Stimulated activated CD8-positive, alpha-beta memory T cell treated with anti-CD3 and anti-CD28 coated beads, Interleukin-4, amount 100 ng/mL, for 24 hours (primary cell): ENCODE data around the gene ETV2.
A peak's percentile ranks its signal among the peaks of the same experiment; 100 is the strongest.
"Not testable (repeated sequence)": the region's sequence is repeated elsewhere in the genome, so short reads cannot be mapped to it uniquely, and the experiment has no call there.

ENCODE experiments used
- DNase-seq: peaks from one replicate; pipeline ENCODE4 v3.0.0-alpha.2; 2020; ENCODE audit warnings: low read depth

Gene ETV2

DNA sequence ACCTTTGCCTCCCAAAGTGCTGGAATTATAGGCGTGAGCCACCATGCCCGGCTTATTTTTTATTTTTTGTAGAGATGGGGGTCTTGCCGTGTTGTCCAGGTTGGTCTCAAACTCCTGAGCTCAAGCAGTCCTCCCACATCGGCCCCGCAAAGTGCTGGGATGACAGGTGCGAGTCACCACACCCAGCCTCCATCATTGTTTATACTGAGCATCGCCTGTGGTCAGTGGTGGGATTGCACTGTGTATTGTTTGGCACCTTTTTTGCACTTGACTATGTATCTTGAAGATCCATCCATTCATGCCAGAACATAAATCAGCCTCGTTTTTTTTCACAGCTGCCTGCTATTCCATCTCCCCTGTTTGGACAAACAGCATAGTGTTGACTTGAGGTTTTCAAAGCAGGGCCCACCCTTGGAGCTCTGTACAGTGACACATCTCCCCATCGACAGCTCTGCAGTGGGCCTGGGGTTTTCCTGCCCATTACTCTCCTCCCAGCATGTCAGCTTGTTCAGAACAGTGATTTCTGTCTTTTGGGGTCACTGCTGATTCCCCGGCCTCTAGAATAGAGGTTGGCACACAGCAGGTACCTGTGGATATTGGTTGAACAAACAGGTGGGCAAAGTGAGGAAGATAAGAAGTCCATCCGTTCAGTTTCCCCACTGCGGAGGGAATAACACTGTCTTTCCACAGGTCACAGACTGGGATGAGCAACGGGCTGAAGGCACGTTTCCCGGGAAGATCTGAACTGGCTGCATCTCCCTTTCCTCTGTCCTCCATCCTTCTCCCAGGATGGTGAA is 16.6 kb downstream of the ETV2 start:
- no peak for DNase-seq

DNA sequence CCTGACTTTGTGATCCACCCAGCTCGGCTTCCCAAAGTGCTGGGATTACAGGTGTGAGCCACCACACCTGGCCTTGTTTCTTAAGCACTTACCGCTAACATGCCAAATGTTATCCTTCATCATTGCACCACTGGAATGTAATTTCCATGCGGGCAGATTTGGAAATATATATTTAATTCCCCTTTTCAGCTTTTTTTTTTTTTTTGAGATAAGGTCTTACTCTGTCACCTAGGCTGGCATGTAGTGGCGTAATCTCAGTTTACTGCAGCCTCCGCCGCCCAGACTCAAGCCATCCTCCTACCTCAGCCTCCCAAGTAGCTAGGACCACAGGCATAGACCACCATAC is 20.4 kb downstream of the ETV2 start:
- DNase-seq: no peak

DNA sequence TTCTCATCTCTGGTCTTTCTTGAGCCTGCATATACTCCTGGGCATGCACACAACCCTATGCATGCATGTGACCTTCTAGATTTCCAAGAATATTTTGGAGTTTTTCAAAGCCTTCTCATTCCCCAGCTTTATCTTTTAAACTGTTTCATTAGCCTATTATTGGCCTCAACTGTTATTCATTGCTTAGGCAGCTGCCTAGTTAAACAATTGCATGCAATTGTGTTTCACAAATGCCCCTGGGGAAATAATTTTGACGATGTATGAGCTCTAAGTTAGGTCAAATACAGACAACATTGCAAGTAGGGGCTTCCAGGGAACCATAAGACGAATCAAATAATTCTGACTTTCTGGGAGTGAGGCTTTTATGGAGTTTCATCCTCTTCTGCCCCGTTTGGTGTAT is 22.4 kb downstream of the ETV2 start:
- no peak for DNase-seq

DNA sequence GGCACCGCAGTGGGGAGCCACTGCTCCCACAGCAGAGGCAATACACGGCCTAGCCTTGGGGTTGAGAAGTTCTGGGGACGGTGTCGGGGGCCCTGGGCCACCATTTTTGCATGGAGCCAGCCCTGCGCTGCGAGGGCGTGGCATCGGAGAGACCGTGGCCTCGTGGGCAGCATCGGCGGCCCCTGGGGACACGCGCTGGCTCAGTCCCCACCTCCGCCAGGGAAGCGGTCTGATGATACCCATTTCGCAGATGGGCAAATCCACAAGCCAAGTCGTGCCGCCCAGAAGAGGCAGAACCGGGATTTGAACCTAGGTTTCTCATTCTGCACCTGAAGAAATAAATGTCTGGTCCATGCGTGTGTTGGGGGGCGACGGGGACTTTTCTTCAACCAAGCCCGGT is 23.6 kb downstream of the ETV2 start:
- DNase-seq: no peak

DNA sequence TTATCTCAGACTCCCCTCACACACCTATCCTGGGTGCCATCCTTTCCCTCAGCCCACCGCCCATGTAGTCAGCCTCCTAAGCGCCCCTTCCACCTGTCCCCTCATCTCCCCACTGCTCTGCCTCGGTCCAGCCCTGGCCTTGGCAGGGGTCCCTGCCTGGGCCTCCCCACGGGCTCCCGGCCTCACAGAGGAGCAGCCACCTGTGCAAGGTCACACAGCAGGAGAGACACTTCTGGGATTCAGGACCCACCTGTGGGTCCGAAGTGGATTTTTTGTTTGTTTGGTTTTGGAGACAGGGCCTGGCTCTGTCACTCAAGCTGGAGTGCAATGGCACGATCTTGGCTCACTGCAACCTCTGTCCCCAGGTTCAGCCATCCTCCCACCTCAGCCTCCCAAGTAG is 24.1 kb downstream of the ETV2 start:
- no peak for DNase-seq

DNA sequence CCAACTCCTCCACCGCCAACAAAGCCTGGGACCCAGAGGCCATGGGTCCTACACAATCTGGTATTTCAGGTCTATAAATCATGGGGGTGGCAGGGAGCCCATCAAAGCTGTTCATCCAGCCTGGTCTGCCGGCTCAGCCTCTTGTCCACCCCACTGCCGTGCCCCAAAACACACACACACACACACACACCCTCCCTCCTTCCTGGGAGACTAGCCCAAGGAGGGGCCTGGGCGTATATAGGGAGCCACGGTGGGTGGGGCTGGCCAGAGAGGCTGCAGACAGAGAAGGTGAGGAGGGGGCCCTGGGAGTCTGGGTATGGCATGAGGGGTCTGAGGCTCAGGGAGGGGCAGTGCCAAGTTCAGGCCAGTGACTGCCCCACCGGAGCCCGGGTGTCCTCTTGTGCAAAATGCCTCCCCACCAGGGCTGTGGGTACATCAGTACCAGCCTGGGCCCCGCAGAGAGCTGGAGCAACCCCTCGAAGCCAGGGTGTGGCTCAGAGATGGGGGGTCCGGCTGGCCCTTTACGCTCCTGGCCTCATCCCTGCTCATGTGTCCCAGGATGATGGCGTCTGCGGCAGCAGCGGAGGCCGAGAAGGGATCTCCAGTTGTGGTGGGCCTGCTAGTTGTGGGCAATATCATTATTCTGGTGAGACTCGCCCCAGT is 24.8 kb downstream of the ETV2 start, which contains the start of gene UPK1A:
TSS of gene UPK1A (plus strand) at position 267 of the 663 bp plus-strand sequence. CDS start at position 563, 296 bp downstream.
- DNase-seq: no peak

DNA sequence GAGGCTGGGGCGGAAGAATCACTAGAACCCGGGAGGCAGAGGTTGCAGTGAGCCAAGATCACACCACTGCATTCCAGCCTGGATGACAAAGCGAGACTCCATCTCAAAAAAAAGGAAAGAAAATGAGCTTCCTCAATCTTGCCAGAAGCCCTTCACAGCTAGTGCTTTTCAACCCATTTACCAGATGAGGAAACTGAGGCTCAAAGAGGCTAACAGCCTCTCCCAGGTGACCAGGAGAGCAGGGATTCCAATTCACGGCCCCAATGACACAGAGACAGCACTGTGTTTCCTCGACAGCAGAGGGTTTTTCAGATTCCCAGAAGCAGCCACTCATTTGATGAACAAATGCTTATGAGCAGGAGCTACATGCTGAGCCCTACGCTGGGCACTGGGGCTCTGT is 28.0 kb downstream of the ETV2 start:
- no peak for DNase-seq

DNA sequence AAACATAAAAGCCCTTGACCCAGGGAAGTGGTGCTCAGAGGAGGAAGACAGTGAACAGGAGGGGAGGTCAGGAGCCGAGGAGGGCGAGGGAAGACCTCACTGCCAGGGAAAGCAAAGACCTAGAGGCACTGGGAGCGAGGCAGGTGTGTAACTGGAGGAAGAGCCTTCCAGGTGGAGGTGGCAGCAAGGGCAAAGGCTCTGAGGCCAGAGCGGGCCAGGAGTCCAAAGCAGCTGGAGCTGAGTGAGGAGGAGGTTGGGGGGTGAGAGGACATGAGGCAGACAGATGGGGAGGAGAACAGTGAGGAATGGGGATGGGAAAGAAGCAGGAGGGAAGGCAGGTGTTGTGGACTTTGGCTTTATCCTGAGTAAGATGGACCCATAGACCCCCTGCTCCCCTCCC is 28.4 kb downstream of the ETV2 start:
- DNase-seq: no peak

DNA sequence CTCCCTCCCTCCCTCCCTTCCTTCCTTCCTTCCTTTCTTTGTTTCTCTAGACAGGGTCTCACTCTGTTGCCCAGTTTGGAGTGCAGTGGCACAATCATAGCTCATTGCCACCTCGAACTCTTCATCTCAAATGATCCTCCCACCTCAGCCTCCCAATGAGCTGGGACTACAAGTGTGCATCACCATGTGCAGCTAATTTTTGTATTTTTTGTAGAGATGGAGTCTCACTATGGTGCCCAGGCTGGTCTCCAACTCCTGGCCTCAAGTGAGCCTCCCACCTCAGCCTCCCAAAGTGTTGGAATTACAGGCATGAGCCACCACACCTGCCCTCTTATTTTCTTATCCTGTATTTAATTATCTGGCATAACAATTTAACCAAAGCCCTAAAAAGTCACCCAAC is 29.1 kb downstream of the ETV2 start:
- no peak for DNase-seq

DNA sequence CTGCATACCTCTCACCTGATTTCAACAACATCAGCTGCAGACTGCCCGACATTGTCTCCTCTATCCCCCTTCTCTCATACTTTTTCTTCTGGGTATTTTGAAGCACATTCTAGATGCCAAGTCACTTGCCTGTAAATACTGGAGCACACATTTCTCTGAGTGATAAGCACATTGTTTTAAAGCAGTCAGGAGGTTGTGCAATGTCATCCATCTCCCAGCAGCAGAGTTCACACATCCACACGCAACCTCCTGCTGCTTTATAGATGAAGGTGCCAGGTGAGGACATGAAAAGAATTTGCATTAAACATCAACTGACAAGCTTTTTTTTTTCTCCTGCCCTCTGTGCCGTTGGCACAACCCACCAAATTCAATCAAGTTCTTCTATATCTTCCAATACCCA is 30.3 kb downstream of the ETV2 start:
- no peak for DNase-seq

DNA sequence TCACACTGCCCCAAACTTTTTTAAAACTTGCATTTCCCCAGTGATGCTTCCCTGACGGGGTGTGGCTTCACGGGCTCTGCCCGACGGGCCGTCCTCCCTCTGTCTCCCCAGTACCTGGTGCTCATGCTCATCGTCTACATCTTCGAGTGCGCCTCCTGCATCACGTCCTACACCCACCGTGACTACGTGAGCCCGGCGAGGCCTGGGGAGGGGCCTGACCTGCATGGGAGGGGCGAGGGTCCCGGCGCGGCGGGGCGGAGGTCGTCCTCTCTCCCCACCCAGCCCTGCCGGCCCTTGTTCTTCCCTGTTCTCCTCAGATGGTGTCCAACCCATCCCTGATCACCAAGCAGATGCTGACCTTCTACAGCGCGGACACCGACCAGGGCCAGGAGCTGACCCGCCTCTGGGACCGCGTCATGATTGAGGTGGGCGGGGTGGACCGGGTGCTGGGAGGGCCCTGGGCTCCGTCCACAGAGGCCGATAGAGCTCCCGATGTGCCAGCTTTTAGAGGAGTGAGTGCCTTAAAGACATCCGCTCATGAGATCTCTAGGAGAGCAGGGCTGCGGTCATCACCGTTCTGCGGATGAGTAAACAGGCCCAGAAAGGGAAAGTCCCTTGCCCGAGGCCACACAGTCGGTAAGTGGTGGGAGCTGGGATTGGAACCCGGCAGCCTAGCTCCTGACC is 31.7 kb downstream of the ETV2 start:
- peak; percentile 25 for DNase-seq

DNA sequence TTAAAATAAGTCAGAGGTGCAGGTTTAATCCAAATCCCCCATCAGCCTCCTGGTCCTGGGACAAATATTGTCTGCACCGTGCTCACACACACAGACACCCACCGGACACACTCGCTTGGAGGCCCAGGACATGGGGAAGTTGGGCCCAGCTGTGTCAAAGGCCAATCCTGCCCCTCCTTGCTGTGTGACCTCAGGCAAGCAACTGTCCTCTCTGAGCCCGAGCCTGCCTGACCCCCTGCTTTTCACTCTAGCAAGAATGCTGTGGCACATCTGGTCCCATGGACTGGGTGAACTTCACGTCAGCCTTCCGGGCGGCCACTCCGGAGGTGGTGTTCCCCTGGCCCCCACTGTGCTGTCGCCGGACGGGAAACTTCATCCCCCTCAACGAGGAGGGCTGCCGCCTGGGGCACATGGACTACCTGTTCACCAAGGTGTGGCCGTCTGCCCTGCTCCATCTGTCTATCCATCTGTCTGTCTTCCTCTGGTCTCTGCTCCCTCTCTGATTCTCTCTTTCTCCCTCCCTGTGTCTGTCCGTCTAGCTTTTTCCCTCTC is 34.1 kb downstream of the ETV2 start:
- DNase-seq: no peak

DNA sequence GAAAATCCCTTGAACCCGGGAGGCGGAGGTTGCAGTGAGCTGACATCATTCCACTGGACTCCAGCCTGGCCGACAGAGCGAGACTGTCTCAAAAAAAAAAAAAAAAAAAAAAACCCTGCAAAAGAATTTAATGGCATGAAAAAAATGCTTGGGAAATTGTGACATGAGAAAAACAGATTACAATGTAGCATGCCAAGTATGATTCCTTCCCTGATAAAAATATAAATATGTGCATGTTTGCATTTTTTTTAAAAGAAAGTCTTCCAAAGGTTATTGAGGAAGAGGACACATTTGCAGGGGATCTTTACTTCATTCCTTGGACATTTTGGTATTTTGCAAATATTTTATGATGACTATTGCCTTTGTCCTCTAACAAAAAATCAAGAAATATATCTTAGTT is 48.3 kb downstream of the ETV2 start:
- no peak for DNase-seq

DNA sequence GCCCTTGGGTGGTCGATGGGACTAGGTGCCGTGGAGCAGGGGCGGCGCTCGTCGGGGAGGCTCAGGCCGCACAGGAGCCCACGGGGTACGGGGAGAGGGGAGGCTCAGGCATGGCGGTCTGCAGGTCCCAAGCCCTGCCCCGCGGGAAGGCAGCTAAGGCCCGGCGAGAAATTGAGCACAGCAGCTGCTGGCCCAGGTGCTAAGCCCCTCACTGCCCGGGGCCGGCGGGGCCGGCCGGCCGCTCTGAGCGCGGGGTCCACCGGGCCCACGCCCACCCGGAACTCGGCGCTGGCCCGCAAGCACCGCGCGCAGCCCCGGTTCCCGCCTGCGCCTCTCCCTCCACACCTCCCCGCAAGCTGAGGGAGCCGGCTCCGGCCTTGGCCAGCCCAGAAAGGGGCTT is 49.6 kb downstream of the ETV2 start:
- not testable (repeated sequence) for DNase-seq

DNA sequence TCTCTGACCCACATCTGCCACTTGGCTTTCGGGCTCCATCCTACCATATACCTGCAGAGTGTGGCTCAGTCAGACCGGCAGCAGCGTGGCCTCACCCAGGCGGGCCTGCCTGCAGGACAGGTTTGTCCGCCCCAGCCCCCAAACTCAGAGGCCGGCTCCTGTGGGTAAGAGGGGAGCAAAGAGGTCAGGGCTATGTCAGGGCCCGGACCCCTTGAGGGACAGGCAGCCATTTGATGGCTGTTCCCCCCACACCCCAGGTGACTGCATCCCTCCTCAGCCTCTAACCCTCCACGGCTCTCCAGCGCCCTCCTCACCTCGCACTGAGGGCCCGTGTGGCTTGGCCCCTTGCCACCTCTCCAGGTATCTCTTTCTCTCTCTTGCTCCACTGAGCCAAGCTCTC is 50.5 kb downstream of the ETV2 start:
- no peak for DNase-seq

DNA sequence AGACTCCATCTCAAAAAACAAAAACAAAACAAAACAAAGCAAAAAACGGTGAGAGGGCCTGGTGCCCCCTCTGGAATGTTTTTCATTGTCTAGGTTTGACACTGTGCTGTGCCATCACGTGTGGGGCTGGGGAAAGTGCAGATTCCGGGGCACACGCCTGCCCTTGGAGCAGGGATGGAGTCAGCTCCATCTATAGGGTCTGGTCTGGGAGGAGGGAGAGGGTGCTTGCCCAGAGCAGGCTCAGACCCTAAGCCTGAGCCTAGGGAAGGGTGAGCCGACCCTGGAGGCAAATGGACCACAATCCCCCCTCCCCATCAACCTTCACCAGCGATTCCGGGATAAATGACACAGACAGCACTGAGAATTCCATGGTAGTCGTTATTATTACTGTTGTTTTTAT is 51.9 kb downstream of the ETV2 start:
- no peak for DNase-seq

DNA sequence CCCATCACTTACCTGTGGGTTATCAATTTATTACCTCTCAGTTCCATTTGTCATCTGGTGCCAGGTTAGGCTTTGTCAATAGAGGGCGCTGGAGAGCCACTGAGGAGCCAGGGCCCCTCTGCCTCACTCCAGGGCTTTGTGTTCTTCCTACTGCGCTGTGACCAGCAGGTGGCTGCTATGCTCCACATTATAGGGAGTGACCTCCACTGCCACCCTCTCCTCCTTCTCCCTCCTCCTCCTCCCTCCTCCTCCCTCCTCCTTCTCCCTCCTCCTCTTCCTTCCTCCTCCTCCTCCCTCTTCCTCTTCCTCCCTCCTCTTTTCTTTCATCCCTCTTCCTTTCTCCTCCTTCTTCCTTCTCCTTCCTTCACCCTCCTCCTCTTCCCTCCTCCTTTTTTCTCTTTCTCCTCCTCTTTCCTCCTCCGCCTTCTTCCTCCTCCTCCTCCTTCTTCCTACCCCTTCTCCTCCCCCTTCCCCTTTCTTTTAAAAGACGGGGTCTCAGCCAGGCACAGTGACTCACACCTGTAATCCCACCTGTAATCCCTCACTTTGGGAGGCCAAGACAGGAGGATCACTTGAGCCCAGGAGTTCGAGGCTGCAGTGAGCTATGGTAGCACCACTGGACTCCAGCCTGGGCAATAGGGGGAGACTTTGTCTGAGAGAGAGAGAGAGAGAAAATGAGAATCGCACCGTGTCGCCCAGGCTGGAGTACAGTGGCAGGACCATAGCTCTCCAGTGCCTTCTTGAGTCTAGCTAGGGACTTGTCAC is 52.5 kb downstream of the ETV2 start:
- DNase-seq: peak; percentile 78
